Vagina (tissue), 2 donors: ENCODE measurements around the gene AK1. TPM values are rescaled to one million over a fixed set of nuclear protein-coding genes. Genes with fewer than 3 reads are reported as not detected.
A peak's percentile ranks its signal among the peaks of the same experiment; 100 is the strongest.

Source experiments
- DNase-seq, 2 donors: peaks; one replicate each; pipeline ENCODE4 v3.0.0-alpha.2; 2017; ENCODE audit errors: extremely low spot score in 2 of 2
- H3K27ac ChIP-seq: fragments of 200-600 bp; sonication (generic); one replicate; pipeline ENCODE4 v1.5.1; 2019
- H3K27me3 ChIP-seq: fragments of 200-600 bp; sonication (generic); one replicate; pipeline ENCODE4 v1.5.1; 2019
- H3K36me3 ChIP-seq, 2 donors: fragments of 200-600 bp; sonication (generic); one replicate each; pipeline ENCODE4 v1.5.1; 2017 to 2019
- H3K4me1 ChIP-seq: fragments of 200-600 bp; sonication (generic); one replicate; pipeline ENCODE4 v1.5.1; 2019
- H3K4me3 ChIP-seq, 2 donors: fragments of 200-600 bp; sonication (generic); 1 replicate in 1 of 2; 2 replicates in 1 of 2; pipeline ENCODE4 v1.5.1; 2016 to 2019
- H3K9me3 ChIP-seq: fragments of 200-600 bp; sonication (generic); one replicate; pipeline ENCODE4 v1.5.1; 2019
- POLR2A ChIP-seq, 2 donors: fragments of 450-650 bp; IDR thresholded peaks; one replicate each; pipeline ENCODE4 v1.6.1; 2017; ENCODE audit warnings: antibody characterized with exemption in 2 of 2, mild to moderate bottlenecking in 2 of 2, moderate library complexity in 2 of 2
- POLR2AphosphoS5 ChIP-seq, 2 donors: sonication (generic); formaldehyde crosslinking; IDR thresholded peaks; one replicate each; pipeline ENCODE4 v1.9.0; 2017; ENCODE audit warnings: antibody characterized with exemption in 2 of 2, mild to moderate bottlenecking in 2 of 2, low read depth in 1 of 2; ENCODE audit not compliant: insufficient read depth in 1 of 2
- intact Hi-C: fragments of 100-400 bp; cut with DNase I; formaldehyde crosslinking; loops from one replicate; pipeline ENCODE4 v1.15.1; 2023
- microRNA-seq: library from miRNA; unstranded; fragments of <30 nt; microRNA quantifications from one replicate; pipeline ENCODE4, GENCODE V29; 2017; ENCODE audit warnings: borderline number of aligned reads, borderline replicate concordance
- small RNA-seq: library from RNA; depleted of rRNA; stranded (forward); fragments of <200 nt; gene quantifications from one replicate; pipeline ENCODE3, GENCODE V24; 2016
- total RNA-seq: library from RNA; depleted of rRNA; stranded (reverse); fragments of >200 nt; gene quantifications from one replicate; pipeline ENCODE4 v1.2.3, GENCODE V29; 2016
- TF ChIP-seq, protein P1 (sequence below), 3 experiments: fragments of 450-650 bp in 2 of 3; fragments of 200-600 bp in 1 of 3; sonication (generic) in 1 of 3; IDR thresholded peaks; one replicate each; pipeline ENCODE4 v1.5.1; 2017 to 2019; ENCODE audit warnings: antibody characterized with exemption in 3 of 3, mild to moderate bottlenecking in 2 of 3, moderate library complexity in 2 of 3

The AK1 gene
- total RNA-seq, 1 donor from 2014 or later, result 33.4 TPM

DNA sequence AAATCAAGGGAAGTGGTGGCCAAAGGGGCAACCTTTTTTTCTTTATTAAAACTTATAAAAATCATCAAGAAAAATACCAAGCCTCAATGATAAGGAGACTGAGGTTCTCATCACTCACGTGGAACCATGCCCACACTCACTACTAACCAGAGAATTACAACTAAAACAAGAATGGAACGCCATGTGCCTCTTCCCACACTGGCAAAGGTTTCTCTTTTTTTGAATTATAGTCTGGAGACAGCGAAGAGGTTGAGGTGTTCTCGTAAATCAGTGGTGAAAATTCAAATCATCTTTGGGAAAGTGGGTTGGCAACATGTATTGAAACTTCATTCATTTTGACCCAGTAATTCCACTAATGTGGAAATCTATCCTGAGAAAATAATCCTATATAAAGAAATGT lies 55.4 kb downstream of the AK1 start:
- H3K4me1 ChIP-seq, result peaks cover 24% of the 10 kb centered on the region
- DNase-seq, result no peak
- H3K27me3 ChIP-seq, result no peaks in the 10 kb centered on the region
- TF ChIP-seq, protein P1, sequence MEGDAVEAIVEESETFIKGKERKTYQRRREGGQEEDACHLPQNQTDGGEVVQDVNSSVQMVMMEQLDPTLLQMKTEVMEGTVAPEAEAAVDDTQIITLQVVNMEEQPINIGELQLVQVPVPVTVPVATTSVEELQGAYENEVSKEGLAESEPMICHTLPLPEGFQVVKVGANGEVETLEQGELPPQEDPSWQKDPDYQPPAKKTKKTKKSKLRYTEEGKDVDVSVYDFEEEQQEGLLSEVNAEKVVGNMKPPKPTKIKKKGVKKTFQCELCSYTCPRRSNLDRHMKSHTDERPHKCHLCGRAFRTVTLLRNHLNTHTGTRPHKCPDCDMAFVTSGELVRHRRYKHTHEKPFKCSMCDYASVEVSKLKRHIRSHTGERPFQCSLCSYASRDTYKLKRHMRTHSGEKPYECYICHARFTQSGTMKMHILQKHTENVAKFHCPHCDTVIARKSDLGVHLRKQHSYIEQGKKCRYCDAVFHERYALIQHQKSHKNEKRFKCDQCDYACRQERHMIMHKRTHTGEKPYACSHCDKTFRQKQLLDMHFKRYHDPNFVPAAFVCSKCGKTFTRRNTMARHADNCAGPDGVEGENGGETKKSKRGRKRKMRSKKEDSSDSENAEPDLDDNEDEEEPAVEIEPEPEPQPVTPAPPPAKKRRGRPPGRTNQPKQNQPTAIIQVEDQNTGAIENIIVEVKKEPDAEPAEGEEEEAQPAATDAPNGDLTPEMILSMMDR (IDR thresholded peaks at IDR 0.05), result no peak
- TF ChIP-seq POLR2A (IDR thresholded peaks at IDR 0.05), result no peak
- TF ChIP-seq POLR2AphosphoS5 (IDR thresholded peaks at IDR 0.05; ENCODE audit: insufficient read depth in 1 of 2, low read depth in 1 of 2), result peak in 1 of 2 donors; percentile 8
- intact Hi-C loops, result no loop called here
- peaks cover 0 to 31% of the 10 kb centered on the region in 2 donors for H3K36me3 ChIP-seq
- no peaks in the 10 kb centered on the region for H3K9me3 ChIP-seq
- H3K27ac ChIP-seq, result no peak overlapping the region
- H3K4me3 ChIP-seq, result no peak overlapping the region

DNA sequence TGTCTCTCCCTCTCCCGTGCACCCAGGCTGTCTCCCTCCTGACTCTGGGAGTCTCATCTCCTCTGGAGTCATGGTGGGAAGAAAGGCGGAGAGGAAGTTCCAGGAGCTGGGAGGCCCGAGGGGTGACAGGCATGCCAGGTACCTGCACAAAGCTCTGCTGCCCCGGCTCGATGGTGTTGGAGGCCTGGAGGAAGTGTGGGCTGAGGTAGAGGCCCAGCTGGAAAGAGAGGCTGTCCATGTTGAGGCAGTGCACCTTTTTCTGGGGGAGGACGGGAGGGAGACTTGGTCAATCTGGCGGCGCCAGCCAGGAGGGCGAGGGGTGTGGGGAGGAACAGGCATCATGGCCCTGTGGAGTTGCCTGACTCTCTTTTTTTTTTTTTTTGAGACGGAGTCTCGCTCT lies 58.9 kb downstream of the AK1 start:
- no peak for DNase-seq
- no peaks in the 10 kb centered on the region for H3K27me3 ChIP-seq
- intact Hi-C loops, result no loop called here
- H3K4me3 ChIP-seq, result no peak overlapping the region
- peaks cover 6% of the 10 kb centered on the region for H3K4me1 ChIP-seq
- no peaks in the 10 kb centered on the region for H3K9me3 ChIP-seq
- TF ChIP-seq POLR2A (IDR thresholded peaks at IDR 0.05) (no peak), POLR2AphosphoS5 (IDR thresholded peaks at IDR 0.05; ENCODE audit: insufficient read depth in 1 of 2, low read depth in 1 of 2) (no peak)
- TF ChIP-seq, protein P1 (IDR thresholded peaks at IDR 0.05), result no peak
- H3K27ac ChIP-seq, result no peak overlapping the region
- peaks cover 0 to 43% of the 10 kb centered on the region in 2 donors for H3K36me3 ChIP-seq

DNA sequence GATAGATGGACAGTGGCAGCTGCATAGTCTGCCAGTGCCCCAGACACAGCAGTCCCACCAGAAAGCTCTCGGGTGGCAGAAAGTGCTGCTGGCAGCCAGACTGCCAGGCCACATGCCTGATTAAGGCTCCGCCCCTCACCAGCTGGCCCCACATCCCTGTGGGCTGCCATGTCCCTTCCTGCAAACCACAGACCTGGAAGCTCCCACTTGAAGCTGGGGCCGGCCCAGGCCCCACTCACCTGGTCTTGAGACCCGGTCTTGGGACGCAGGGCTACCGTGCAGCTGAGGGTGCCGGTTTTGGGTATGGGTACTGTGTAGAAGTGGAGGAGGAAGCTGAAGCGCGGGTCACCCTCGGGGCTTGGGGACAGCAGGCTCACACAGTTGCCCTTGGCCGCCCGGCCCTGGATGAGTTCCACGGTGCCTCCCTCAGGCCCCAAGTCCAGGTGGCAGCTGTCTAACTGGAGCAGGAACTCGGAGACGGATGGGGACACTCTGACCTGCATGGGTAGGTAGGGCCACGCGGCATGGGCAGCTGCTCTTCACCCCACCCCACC lies 59.5 kb downstream of the AK1 start:
- H3K27me3 ChIP-seq, result no peaks in the 10 kb centered on the region
- no peak overlapping the region for H3K4me3 ChIP-seq
- peaks cover 5% of the 10 kb centered on the region for H3K4me1 ChIP-seq
- DNase-seq, result no peak
- intact Hi-C loops, result no loop called here
- peaks cover 0 to 49% of the 10 kb centered on the region in 2 donors for H3K36me3 ChIP-seq
- no peak for TF ChIP-seq POLR2AphosphoS5 (IDR thresholded peaks at IDR 0.05; ENCODE audit: insufficient read depth in 1 of 2, low read depth in 1 of 2)
- TF ChIP-seq, protein P1 (IDR thresholded peaks at IDR 0.05), result no peak
- TF ChIP-seq POLR2A (IDR thresholded peaks at IDR 0.05), result no peak
- no peak overlapping the region for H3K27ac ChIP-seq
- H3K9me3 ChIP-seq, result no peaks in the 10 kb centered on the region

DNA sequence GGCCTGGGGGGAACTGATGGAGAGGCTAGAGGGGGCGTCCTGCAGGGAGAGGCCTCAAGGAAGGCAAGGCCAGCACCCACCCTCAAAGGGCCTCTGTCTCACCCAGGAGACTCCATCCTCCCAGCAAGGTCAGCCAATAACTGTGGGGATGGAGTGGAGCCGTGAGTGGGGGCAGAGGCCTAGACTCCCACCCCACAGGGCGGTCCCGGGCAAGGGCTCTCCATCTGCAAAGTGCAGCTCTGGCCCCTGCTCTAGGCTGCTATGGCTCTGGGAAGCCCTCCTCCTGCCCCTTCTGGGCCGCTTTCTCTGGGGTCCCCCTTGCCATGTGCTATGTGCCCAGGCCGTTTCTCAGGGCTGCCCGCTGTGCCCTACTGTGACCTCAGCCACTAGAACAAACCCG lies 60.7 kb downstream of the AK1 start:
- no peak for DNase-seq
- H3K27me3 ChIP-seq, result no peaks in the 10 kb centered on the region
- peaks cover 0 to 54% of the 10 kb centered on the region in 2 donors for H3K36me3 ChIP-seq
- no peaks in the 10 kb centered on the region for H3K9me3 ChIP-seq
- H3K4me3 ChIP-seq, result no peak overlapping the region
- TF ChIP-seq POLR2AphosphoS5 (IDR thresholded peaks at IDR 0.05; ENCODE audit: insufficient read depth in 1 of 2, low read depth in 1 of 2) (no peak), POLR2A (IDR thresholded peaks at IDR 0.05) (no peak)
- TF ChIP-seq, protein P1 (IDR thresholded peaks at IDR 0.05), result no peak
- H3K27ac ChIP-seq, result no peak overlapping the region
- intact Hi-C loops, result no loop called here
- H3K4me1 ChIP-seq, result no peaks in the 10 kb centered on the region

Small RNAs within 50 kb of the gene (microRNA-seq; reads per million reads assigned to microRNA genes)
- not detected for gene MIR4672

Small RNAs within 50 kb of the gene (small RNA-seq; reads per million reads assigned to genes)
- not detected for gene MIR4672
- not detected for gene RF00019
- not detected for gene RNA5SP296

Other genes with a start within 250 kb of the AK1 start
- not detected for gene CFAP157, start 170.7 kb downstream of the AK1 start, total RNA-seq
- 2.2 TPM for gene PTRH1, start 162.0 kb downstream of the AK1 start, total RNA-seq
- 0.25 TPM for gene TTC16, start 161.6 kb downstream of the AK1 start, total RNA-seq
- 12.3 TPM for gene TOR2A, start 142.4 kb downstream of the AK1 start, total RNA-seq
- 19.6 TPM for gene SH2D3C, start 99.0 kb downstream of the AK1 start, total RNA-seq
- gene CDK9, start 91.6 kb downstream of the AK1 start, total RNA-seq, result 66.3 TPM
- gene FPGS, start 74.8 kb downstream of the AK1 start, total RNA-seq, result 99.7 TPM
- 130 TPM for gene ENG, start 23.0 kb downstream of the AK1 start, total RNA-seq
- 108 TPM for gene ST6GALNAC6, start 21.9 kb upstream of the AK1 start, total RNA-seq
- gene ST6GALNAC4, start 39.4 kb upstream of the AK1 start, total RNA-seq, result 33.1 TPM
- gene PIP5KL1, start 53.1 kb upstream of the AK1 start, total RNA-seq, result 10.3 TPM
- 17.7 TPM for gene DPM2, start 60.2 kb upstream of the AK1 start, total RNA-seq
- gene EEIG1, start 103.3 kb upstream of the AK1 start, total RNA-seq, result 30.9 TPM
- 13.3 TPM for gene NAIF1, start 189.6 kb upstream of the AK1 start, total RNA-seq
- gene SLC25A25, start 190.6 kb upstream of the AK1 start, total RNA-seq, result 44.4 TPM